Thyroid gland (tissue), 4 donors: ENCODE results near the gene ZNF266. TPM values are rescaled to one million over a fixed set of nuclear protein-coding genes. Genes with fewer than 3 reads are reported as not detected.

ENCODE experiments used
- DNase-seq, 2 donors: peaks; one replicate each; pipeline ENCODE4 v3.0.0-alpha.2; 2019
- H3K27ac ChIP-seq, 3 donors: fragments of 200-600 bp; sonication (generic); 1 replicate in 2 of 3; 2 replicates in 1 of 3; pipeline ENCODE4 v1.5.1; 2016 to 2019; ENCODE audit warnings: mild to moderate bottlenecking in 1 of 3, moderate library complexity in 1 of 3
- H3K27me3 ChIP-seq: fragments of 200-600 bp; sonication (generic); one replicate; pipeline ENCODE4 v1.5.1; 2019
- H3K36me3 ChIP-seq, 2 donors: fragments of 200-600 bp; sonication (generic); one replicate each; pipeline ENCODE4 v1.5.1; 2016 to 2019
- H3K4me1 ChIP-seq, 2 donors: fragments of 200-600 bp; sonication (generic); one replicate each; pipeline ENCODE4 v1.5.1; 2017 to 2019
- H3K4me3 ChIP-seq, 3 donors: fragments of 200-600 bp; sonication (generic); replicated peaks in 1 of 3; 1 replicate in 2 of 3; 2 replicates in 1 of 3; pipeline ENCODE4 v1.5.1; 2016; ENCODE audit warnings: mild to moderate bottlenecking in 1 of 3
- H3K9me3 ChIP-seq: fragments of 200-600 bp; sonication (generic); one replicate; pipeline ENCODE4 v1.5.1; 2017
- POLR2A ChIP-seq, 2 donors: fragments of 450-650 bp; IDR thresholded peaks; one replicate each; pipeline ENCODE4 v1.6.1; 2017; ENCODE audit warnings: antibody characterized with exemption in 2 of 2, mild to moderate bottlenecking in 2 of 2, moderate library complexity in 1 of 2
- WGBS, 2 donors: methylation state at CpG; one replicate each; pipeline ENCODE4 v1.1.5; 2017; 5-methylcytosine and 5-hydroxymethylcytosine counted together
- intact Hi-C: fragments of 100-400 bp; cut with DNase I; formaldehyde crosslinking; loops from one replicate; pipeline ENCODE4 v1.15.1; 2023
- total RNA-seq, 4 donors: library from RNA; depleted of rRNA; stranded (reverse); fragments of >200 nt; gene quantifications; one replicate each; pipeline ENCODE4 v1.2.3, GENCODE V29; 2016
- TF ChIP-seq, protein P1 (sequence below), 6 experiments: fragments of 200-600 bp in 3 of 6; fragments of 450-650 bp in 3 of 6; sonication (generic) in 3 of 6; IDR thresholded peaks; one replicate each; pipeline ENCODE4 v1.5.1; 2016 to 2019; ENCODE audit warnings: antibody characterized with exemption in 6 of 6, mild to moderate bottlenecking in 2 of 6, inconsistent platforms in 1 of 6, moderate library complexity in 1 of 6

ZNF266 gene
- total RNA-seq, 4 donors from 2014 or later: 29.6 to 42.2 (median 34.8) TPM

DNA sequence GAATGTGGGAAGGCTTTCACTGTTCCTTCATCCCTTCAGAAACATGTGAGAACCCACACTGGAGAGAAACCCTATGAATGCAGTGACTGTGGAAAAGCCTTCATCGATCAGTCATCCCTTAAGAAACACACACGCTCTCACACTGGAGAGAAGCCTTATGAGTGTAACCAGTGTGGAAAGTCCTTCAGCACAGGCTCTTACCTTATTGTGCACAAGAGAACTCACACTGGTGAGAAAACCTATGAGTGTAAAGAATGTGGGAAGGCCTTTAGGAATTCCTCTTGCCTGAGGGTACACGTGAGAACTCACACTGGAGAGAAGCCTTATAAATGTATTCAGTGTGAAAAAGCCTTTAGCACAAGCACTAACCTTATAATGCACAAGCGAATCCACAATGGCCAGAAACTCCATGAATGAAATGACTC is 54.0 kb downstream of the ZNF266 start:
- WGBS, 2 donors: 85 to 96% methylated on average over 4 of the region's 4 CpGs
- Histone ChIP-seq H3K9me3 (peaks cover 37% of the 10 kb centered on the region), H3K27ac (no peak overlapping the region), H3K4me1 (no peaks in the 10 kb centered on the region), H3K4me3 (no peak overlapping the region), H3K27me3 (no peaks in the 10 kb centered on the region), H3K36me3 (peaks cover 93 to 97% of the 10 kb centered on the region in 2 donors)
- intact Hi-C loops: loop anchor here (5.0 kb wide), 1 partner anchor 44 kb away; no protein-coding TSS in a partner anchor
- no peak for TF ChIP-seq POLR2A (IDR thresholded peaks at IDR 0.05)
- TF ChIP-seq, protein P1, sequence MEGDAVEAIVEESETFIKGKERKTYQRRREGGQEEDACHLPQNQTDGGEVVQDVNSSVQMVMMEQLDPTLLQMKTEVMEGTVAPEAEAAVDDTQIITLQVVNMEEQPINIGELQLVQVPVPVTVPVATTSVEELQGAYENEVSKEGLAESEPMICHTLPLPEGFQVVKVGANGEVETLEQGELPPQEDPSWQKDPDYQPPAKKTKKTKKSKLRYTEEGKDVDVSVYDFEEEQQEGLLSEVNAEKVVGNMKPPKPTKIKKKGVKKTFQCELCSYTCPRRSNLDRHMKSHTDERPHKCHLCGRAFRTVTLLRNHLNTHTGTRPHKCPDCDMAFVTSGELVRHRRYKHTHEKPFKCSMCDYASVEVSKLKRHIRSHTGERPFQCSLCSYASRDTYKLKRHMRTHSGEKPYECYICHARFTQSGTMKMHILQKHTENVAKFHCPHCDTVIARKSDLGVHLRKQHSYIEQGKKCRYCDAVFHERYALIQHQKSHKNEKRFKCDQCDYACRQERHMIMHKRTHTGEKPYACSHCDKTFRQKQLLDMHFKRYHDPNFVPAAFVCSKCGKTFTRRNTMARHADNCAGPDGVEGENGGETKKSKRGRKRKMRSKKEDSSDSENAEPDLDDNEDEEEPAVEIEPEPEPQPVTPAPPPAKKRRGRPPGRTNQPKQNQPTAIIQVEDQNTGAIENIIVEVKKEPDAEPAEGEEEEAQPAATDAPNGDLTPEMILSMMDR (IDR thresholded peaks at IDR 0.05): no peak
- no peak for DNase-seq

- WGBS, 2 donors: 92 to 96% methylated on average over 6 of the region's 6 CpGs
- intact Hi-C loops: no loop called here
- TF ChIP-seq, protein P1 (IDR thresholded peaks at IDR 0.05): no peak
- no peak for TF ChIP-seq POLR2A (IDR thresholded peaks at IDR 0.05)
- H3K4me1 ChIP-seq: no peaks in the 10 kb centered on the region
- no peaks in the 10 kb centered on the region for H3K27me3 ChIP-seq
- peaks cover 3% of the 10 kb centered on the region for H3K9me3 ChIP-seq
- no peak overlapping the region for H3K27ac ChIP-seq
- no peak overlapping the region for H3K4me3 ChIP-seq
- DNase-seq: no peak
- H3K36me3 ChIP-seq: peaks cover 12 to 16% of the 10 kb centered on the region in 2 donors
These were observed 64.4 kb downstream of the ZNF266 start for GRCh38 chr19:9370738-9371619.

GRCh38 chr19:9362905-9363304 is 72.5 kb downstream of the ZNF266 start, which contains the start of gene ZNF177:
ZNF177 (plus strand) TSS chr19:9363013; CDS start chr19:9378312, 15,299 bp downstream.
- H3K4me1 ChIP-seq: no peaks in the 10 kb centered on the region
- H3K27ac ChIP-seq: no peak within 1 kb of the TSS
- H3K4me3 ChIP-seq: no peak within 1 kb of the TSS
- intact Hi-C loops: no loop called here
- peaks cover 4% of the 10 kb centered on the region for H3K9me3 ChIP-seq
- WGBS, 2 donors: 1 to 9% methylated on average over 10 to 19 of the region's 28 CpGs
- DNase-seq: no peak
- H3K27me3 ChIP-seq: no peaks in the 10 kb centered on the region
- H3K36me3 ChIP-seq: peaks cover 0 to 2% of the 10 kb centered on the region in 2 donors
- no peak for TF ChIP-seq POLR2A (IDR thresholded peaks at IDR 0.05)
- TF ChIP-seq, protein P1 (IDR thresholded peaks at IDR 0.05): no peak

Other genes with a start within 250 kb of the ZNF266 start
- not detected for gene OR7D4, start 216.0 kb downstream of the ZNF266 start, total RNA-seq
- not detected for gene OR7E24, start 184.6 kb downstream of the ZNF266 start, total RNA-seq
- gene ZNF699, start 125.7 kb downstream of the ZNF266 start, total RNA-seq: 10 to 100 TPM; 11.6 to 17.4 (median 13.8) TPM
- gene ZNF559, start 111.4 kb downstream of the ZNF266 start, total RNA-seq: 10 to 100 TPM; 20.6 to 55.8 (median 29.1) TPM
- 1 to 10 TPM in 3 of 4 donors, under 1 TPM in 1; 0.68 to 5.2 (median 4.4) TPM for gene ZNF177, start 72.6 kb downstream of the ZNF266 start, total RNA-seq
- gene ZNF560, start 63.0 kb upstream of the ZNF266 start, total RNA-seq: under 1 TPM in 1 of 4 donors, not detected in 3; 0.13 TPM
- gene ZNF426, start 103.1 kb upstream of the ZNF266 start, total RNA-seq: 10 to 100 TPM; 14.0 to 25.6 (median 15.1) TPM
- gene ZNF121, start 148.9 kb upstream of the ZNF266 start, total RNA-seq: 10 to 100 TPM; 30.0 to 50.1 (median 37.9) TPM
- gene ZNF561, start 185.7 kb upstream of the ZNF266 start, total RNA-seq: 10 to 100 TPM; 35.3 to 40.7 (median 39.3) TPM
- 10 to 100 TPM; 27.6 to 38.7 (median 29.8) TPM for gene ZNF562, start 239.5 kb upstream of the ZNF266 start, total RNA-seq